B cell (primary cell): ENCODE measurements around the gene MAP3K13. TPM values are rescaled to one million over a fixed set of nuclear protein-coding genes. Genes with fewer than 3 reads are reported as not detected.

Experiments used
- ATAC-seq: fragments of 200-7000 bp; cut with Tn5 transposase; one replicate; pipeline ENCODE4 v1.10.0; 2021; ENCODE audit warnings: low read depth, mild to moderate bottlenecking, moderate number of reproducible peaks, moderate library complexity
- CTCF ChIA-PET: fragments of 350-600 bp; sonication (Branson Sonifier 250); formaldehyde crosslinking; loops from one replicate; lab custom pipeline; 2021; ENCODE audit warnings: antibody characterized with exemption, inconsistent platforms; lab: Charles Lee
- POLR2A ChIA-PET: fragments of 350-600 bp; sonication (Branson Sonifier 250); formaldehyde crosslinking; loops from one replicate; lab custom pipeline; 2021; ENCODE audit warnings: antibody characterized with exemption; lab: Charles Lee
- DNase-seq: peaks from one replicate; pipeline ENCODE4 v3.0.0; 2013
- H2AFZ ChIP-seq: 2 replicates; pipeline ENCODE4 v1.6.1; 2012; ENCODE audit warnings: mild to moderate bottlenecking, low read depth, low read length; ENCODE audit not compliant: insufficient read depth, poor library complexity, severe bottlenecking
- H3K27ac ChIP-seq, 2 donors: 1 replicate in 1 of 2; 2 replicates in 1 of 2; pipeline ENCODE4 v1.5.1; 2012 to 2013; ENCODE audit warnings: low read length in 2 of 2, mild to moderate bottlenecking in 2 of 2, moderate library complexity in 1 of 2
- H3K27me3 ChIP-seq, 4 experiments: fragments of 200-600 bp in 1 of 4; sonication (generic) in 1 of 4; replicated peaks in 1 of 4; 1 replicate in 2 of 4; 2 replicates in 2 of 4; pipeline versions ENCODE4 v1.6.1 to v1.7.0; 2013 to 2016; ENCODE audit warnings: low read length in 3 of 4, mild to moderate bottlenecking in 2 of 4, mixed read lengths in 1 of 4, moderate library complexity in 1 of 4; ENCODE audit not compliant: insufficient read depth in 4 of 4, control insufficient read depth in 3 of 4; ENCODE audit errors: control extremely low read depth in 1 of 4
- H3K36me3 ChIP-seq, 2 experiments: replicated peaks in 1 of 2; 1 replicate in 1 of 2; 2 replicates in 1 of 2; pipeline versions ENCODE4 v1.6.1 to v1.7.1; 2013; ENCODE audit warnings: low read length in 1 of 2; ENCODE audit not compliant: insufficient read depth in 2 of 2, control insufficient read depth in 1 of 2; ENCODE audit errors: control extremely low read depth in 1 of 2, extremely low read depth in 1 of 2
- H3K4me1 ChIP-seq, 2 donors: fragments of 200-600 bp in 1 of 2; sonication (generic) in 1 of 2; 1 replicate in 1 of 2; 2 replicates in 1 of 2; pipeline versions ENCODE4 v1.5.1 to v1.6.1; 2013 to 2017; ENCODE audit warnings: low read length in 2 of 2; ENCODE audit not compliant: control insufficient read depth in 2 of 2, insufficient read depth in 2 of 2
- H3K4me2 ChIP-seq: replicated peaks from 2 replicates; pipeline ENCODE3; 2012; ENCODE audit warnings: mild to moderate bottlenecking, low read depth, low read length; ENCODE audit not compliant: poor library complexity, severe bottlenecking
- H3K4me3 ChIP-seq, 5 experiments: fragments of 200-600 bp in 1 of 5; sonication (generic) in 1 of 5; 1 replicate in 3 of 5; 2 replicates in 2 of 5; pipeline versions ENCODE4 v1.5.1 to v1.7.0; 2011 to 2016; ENCODE audit warnings: low read length in 4 of 5, mild to moderate bottlenecking in 4 of 5, low read depth in 2 of 5, control low read depth in 1 of 5, moderate library complexity in 1 of 5; ENCODE audit not compliant: insufficient read depth in 1 of 5; ENCODE audit errors: control extremely low read depth in 1 of 5, extremely low read depth in 1 of 5
- H3K79me2 ChIP-seq: fragments of 200-600 bp; sonication (generic); one replicate; pipeline ENCODE4 v1.6.0; 2016; ENCODE audit warnings: low read length; ENCODE audit not compliant: control insufficient read depth, insufficient read depth
- H3K9ac ChIP-seq: fragments of 200-600 bp; sonication (generic); 2 replicates; pipeline ENCODE4 v1.6.1; 2017; ENCODE audit warnings: mild to moderate bottlenecking, low read length, moderate library complexity
- H3K9me3 ChIP-seq, 3 donors: one replicate each; pipeline versions ENCODE4 v1.6.1 to v1.7.1; 2013; ENCODE audit warnings: low read length in 2 of 3; ENCODE audit not compliant: control insufficient read depth in 2 of 3, insufficient read depth in 1 of 3; ENCODE audit errors: control extremely low read depth in 1 of 3
- H4K20me1 ChIP-seq: 2 replicates; pipeline ENCODE4 v1.6.0; 2012; ENCODE audit warnings: mild to moderate bottlenecking, low read length; ENCODE audit not compliant: insufficient read depth, control insufficient read depth, poor library complexity, severe bottlenecking
- H3K27ac Mint-ChIP-seq: one replicate; pipeline ENCODE4 v1.8.0; 2021; ENCODE audit warnings: mixed read lengths
- H3K27me3 Mint-ChIP-seq: one replicate; pipeline ENCODE4 v1.8.0; 2021; ENCODE audit warnings: mixed read lengths
- H3K4me1 Mint-ChIP-seq: one replicate; pipeline ENCODE4 v1.8.0; 2021; ENCODE audit warnings: mixed read lengths
- H3K4me3 Mint-ChIP-seq: one replicate; pipeline ENCODE4 v1.8.0; 2021; ENCODE audit warnings: mixed read lengths
- H3K9me3 Mint-ChIP-seq: one replicate; pipeline ENCODE4 v1.8.0; 2022; ENCODE audit warnings: mixed read lengths; ENCODE audit not compliant: insufficient read depth
- CTCF ChIP-seq: fragments of 200-600 bp; IDR thresholded peaks from one replicate; pipeline ENCODE4 v1.8.0; 2022; ENCODE audit warnings: antibody characterized with exemption, mild to moderate bottlenecking
- EZH2 ChIP-seq: IDR thresholded peaks from 2 replicates; pipeline ENCODE4 v1.6.1; 2012; ENCODE audit warnings: borderline replicate concordance, low read depth, mild to moderate bottlenecking, moderate library complexity, low read length; ENCODE audit not compliant: insufficient read depth, poor library complexity, severe bottlenecking
- WGBS: methylation state at CpG from one replicate; pipeline ENCODE4 v1.1.5; 2013; ENCODE audit warnings: missing lambda C conversion rate; ENCODE audit not compliant: insufficient coverage; 5-methylcytosine and 5-hydroxymethylcytosine counted together
- intact Hi-C: fragments of 100-400 bp; cut with micrococcal nuclease; formaldehyde crosslinking; loops from one replicate; pipeline ENCODE4 v1.10.0; 2022
- polyA plus RNA-seq: library from polyadenylated mRNA; depleted of rRNA; stranded (reverse); fragments of >200 nt; gene quantifications from 2 replicates; pipeline ENCODE4 v1.2.3, GENCODE V29; 2012
- total RNA-seq, 2 donors: library from RNA; stranded (reverse); fragments of 120-200 nt in 1 of 2; gene quantifications; 1 replicate in 1 of 2; 2 replicates in 1 of 2; pipeline versions ENCODE4 v1.2.3 to v1.2.4, GENCODE V29; 2013 to 2022

MAP3K13 gene
- total and polyA plus RNA-seq, 2 donors (not counting 1 experiment from before 2014, with no cell fraction given): 5.7 to 9.2 TPM

GRCh38 chr3:185371306-185372074 lies 8.6 kb downstream of the MAP3K13 start:
- H3K27me3 ChIP-seq: peaks cover 0 to 5% (median 4%) of the 10 kb centered on the region in 4 experiments

More at GRCh38 chr3:185371306-185372074, 8.6 kb downstream of the MAP3K13 start:
- Histone ChIP-seq H4K20me1 (no peaks in the 10 kb centered on the region), H3K4me2 (no peak overlapping the region), H3K9me3 (no peaks in the 10 kb centered on the region), H3K4me3 (no peak overlapping the region), H3K79me2 (no peaks in the 10 kb centered on the region), H3K9ac (no peak overlapping the region), H3K27ac (no peak overlapping the region), H3K4me1 (no peaks in the 10 kb centered on the region), H3K36me3 (no peaks in the 10 kb centered on the region), H2AFZ (no peak overlapping the region)
- ChIA-PET POLR2A (no interaction called here), CTCF (no interaction called here)
- WGBS: 100% methylated on average over 1 of the region's 2 CpGs
- intact Hi-C loops: no loop called here
- Mint-ChIP-seq H3K4me3 (no peak overlapping the region), H3K4me1 (no peaks in the 10 kb centered on the region), H3K27ac (no peak overlapping the region), H3K9me3 (no peaks in the 10 kb centered on the region), H3K27me3 (peaks cover 17% of the 10 kb centered on the region)
- no peak for DNase-seq
- no peak for ATAC-seq
- TF ChIP-seq EZH2 (no peak), CTCF (no peak)
